Measurements from ENCODE around the gene AAK1. TPM values are rescaled to one million over a fixed set of nuclear protein-coding genes. Genes with fewer than 3 reads are reported as not detected.

AAK1 gene
- total RNA-seq, 2 experiments from 2014 or later, result 114 to 115 TPM

GRCh38 chr2:69638630-69639029 lies 4.9 kb downstream of the AAK1 start:
- Mint-ChIP-seq H3K27ac (peak overlapping the region; percentile 79), H3K27me3 (no peaks in the 10 kb centered on the region), H3K4me3 (peak overlapping the region; percentile 85), H3K9me3 (peaks cover 2% of the 10 kb centered on the region), H3K4me1 (ENCODE audit: low read depth) (peaks cover 57% of the 10 kb centered on the region), H3K36me3 (ENCODE audit: low read depth) (peaks cover 71% of the 10 kb centered on the region)
- DNase-seq, result no peak
- TF ChIP-seq CTCF (IDR thresholded peaks at IDR 0.05), result no peak
- ChIA-PET POLR2A (interaction anchor here (0.8 to 2.2 kb wide), 7 partner anchors 10 to 73 kb away, joined by 3 to 6 read pairs (median 4); no protein-coding TSS in a partner anchor), CTCF (interaction anchor here (0.8 to 13.1 kb wide), 5 partner anchors 12 to 86 kb away, joined by 3 to 145 read pairs (median 10); no protein-coding TSS in a partner anchor)
- ATAC-seq, result no peak
- intact Hi-C loops (cut with micrococcal nuclease), result no loop called here

GRCh38 chr2:69637923-69638322 lies 5.6 kb downstream of the AAK1 start:
- DNase-seq, result no peak
- Mint-ChIP-seq H3K27me3 (no peaks in the 10 kb centered on the region), H3K36me3 (ENCODE audit: low read depth) (peaks cover 71% of the 10 kb centered on the region), H3K27ac (peak overlapping the region; percentile 79), H3K9me3 (peaks cover 2% of the 10 kb centered on the region), H3K4me1 (ENCODE audit: low read depth) (peaks cover 59% of the 10 kb centered on the region), H3K4me3 (peak overlapping the region; percentile 85)
- intact Hi-C loops (cut with micrococcal nuclease), result no loop called here
- no peak for ATAC-seq
- ChIA-PET POLR2A (interaction anchor here (1.2 to 2.2 kb wide), 4 partner anchors 15 to 72 kb away, joined by 3 to 6 read pairs (median 6); no protein-coding TSS in a partner anchor), CTCF (interaction anchor here (1.0 to 13.1 kb wide), 6 partner anchors 9 to 87 kb away, joined by 3 to 145 read pairs (median 8); no protein-coding TSS in a partner anchor)
- TF ChIP-seq CTCF (IDR thresholded peaks at IDR 0.05), result no peak

GRCh38 chr2:69636395-69636794 lies 7.1 kb downstream of the AAK1 start:
- ATAC-seq (no peak), DNase-seq (no peak)
- Mint-ChIP-seq H3K4me3 (no peak overlapping the region), H3K27ac (no peak overlapping the region), H3K36me3 (ENCODE audit: low read depth) (peaks cover 64% of the 10 kb centered on the region), H3K9me3 (peaks cover 2% of the 10 kb centered on the region), H3K27me3 (no peaks in the 10 kb centered on the region), H3K4me1 (ENCODE audit: low read depth) (peaks cover 67% of the 10 kb centered on the region)
- TF ChIP-seq CTCF (IDR thresholded peaks at IDR 0.05), result no peak
- intact Hi-C loops (cut with micrococcal nuclease), result no loop called here
- CTCF ChIA-PET, result interaction anchor here (1.2 to 13.1 kb wide), 5 partner anchors 10 to 89 kb away, joined by 3 to 145 read pairs (median 5); no protein-coding TSS in a partner anchor
- POLR2A ChIA-PET, result interaction anchor here (0.8 to 2.2 kb wide), 3 partner anchors 8 to 67 kb away, joined by 4 to 6 read pairs (median 5); no protein-coding TSS in a partner anchor

- H3K9me3 Mint-ChIP-seq, result peaks cover 2% of the 10 kb centered on the region
- H3K36me3 Mint-ChIP-seq (ENCODE audit: low read depth), result peaks cover 59% of the 10 kb centered on the region
- ChIA-PET POLR2A (interaction anchor here (0.8 to 1.3 kb wide), 2 partner anchors 9 to 16 kb away, joined by 3 to 4 read pairs; no protein-coding TSS in a partner anchor), CTCF (interaction anchor here (1.2 to 13.1 kb wide), 3 partner anchors 16 to 90 kb away, joined by 3 to 145 read pairs (median 3); no protein-coding TSS in a partner anchor)
- TF ChIP-seq CTCF (IDR thresholded peaks at IDR 0.05), result no peak
- no peaks in the 10 kb centered on the region for H3K27me3 Mint-ChIP-seq
- no peak overlapping the region for H3K27ac Mint-ChIP-seq
- intact Hi-C loops (cut with micrococcal nuclease), result no loop called here
- peaks cover 74% of the 10 kb centered on the region for H3K4me1 Mint-ChIP-seq (ENCODE audit: low read depth)
- ATAC-seq (no peak), DNase-seq (no peak)
- H3K4me3 Mint-ChIP-seq, result no peak overlapping the region
Observed at GRCh38 chr2:69635432-69635831, 8.1 kb downstream of the AAK1 start.

GRCh38 chr2:69634196-69634821 lies 9.2 kb downstream of the AAK1 start:
- H3K36me3 Mint-ChIP-seq (ENCODE audit: low read depth), result peaks cover 48% of the 10 kb centered on the region
- CTCF ChIA-PET, result interaction anchor here (0.8 to 2.0 kb wide), 7 partner anchors 15 to 182 kb away, joined by 3 to 7 read pairs (median 3); no protein-coding TSS in a partner anchor

More at GRCh38 chr2:69634196-69634821, 9.2 kb downstream of the AAK1 start:
- Mint-ChIP-seq H3K27ac (peak overlapping the region; percentile 65), H3K4me1 (ENCODE audit: low read depth) (peaks cover 65% of the 10 kb centered on the region), H3K9me3 (peaks cover 2% of the 10 kb centered on the region), H3K27me3 (no peaks in the 10 kb centered on the region), H3K4me3 (no peak overlapping the region)
- TF ChIP-seq CTCF (IDR thresholded peaks at IDR 0.05), result no peak
- intact Hi-C loops (cut with micrococcal nuclease), result no loop called here
- POLR2A ChIA-PET, result interaction anchor here (0.8 to 1.3 kb wide), 3 partner anchors 10 to 90 kb away, joined by 3 read pairs; no protein-coding TSS in a partner anchor
- ATAC-seq, result peak; percentile 43
- no peak for DNase-seq
